HCT116 (cell line): ENCODE data around the gene IGLL1.

ENCODE experiments used
- CBX3 ChIP-seq: IDR thresholded peaks from 2 replicates; pipeline ENCODE4 v1.6.1; 2012; ENCODE audit warnings: low read depth
- CEBPB ChIP-seq: IDR thresholded peaks from 2 replicates; pipeline ENCODE4 v1.6.1; 2012; ENCODE audit warnings: low read depth
- CTCF ChIP-seq, 3 experiments: fragments of 200-600 bp in 1 of 3; sonication (generic) in 1 of 3; IDR thresholded peaks in 2 of 3; conservative IDR thresholded peaks in 1 of 3; 2 replicates each; pipeline ENCODE4 v1.5.1; 2012 to 2017; ENCODE audit warnings: low read depth in 2 of 3, low read length in 2 of 3, antibody characterized with exemption in 1 of 3, borderline replicate concordance in 1 of 3, control low read depth in 1 of 3, mild to moderate bottlenecking in 1 of 3, mixed read lengths in 1 of 3, mixed run types in 1 of 3, moderate library complexity in 1 of 3; ENCODE audit not compliant: insufficient read depth in 1 of 3
- EZH2 ChIP-seq: fragments of 200-600 bp; sonication (generic); IDR thresholded peaks from 2 replicates; pipeline ENCODE4 v1.6.1; 2017; ENCODE audit warnings: antibody characterized with exemption, mixed run types
- JUND ChIP-seq: IDR thresholded peaks from 2 replicates; pipeline ENCODE4 v1.6.1; 2012
- MAX ChIP-seq: IDR thresholded peaks from 2 replicates; pipeline ENCODE4 v1.6.1; 2012
- POLR2A ChIP-seq: IDR thresholded peaks from 2 replicates; pipeline ENCODE4 v1.7.0; 2011; ENCODE audit warnings: borderline replicate concordance; ENCODE audit not compliant: insufficient read depth, insufficient read length; ENCODE audit errors: extremely low read depth
- TCF7L2 ChIP-seq: IDR thresholded peaks from 2 replicates; pipeline ENCODE4 v1.7.0; 2011; ENCODE audit warnings: borderline replicate concordance, inconsistent platforms; ENCODE audit not compliant: insufficient read depth, insufficient read length; ENCODE audit errors: extremely low read depth
- YY1 ChIP-seq: IDR thresholded peaks from 2 replicates; pipeline ENCODE4 v1.6.1; 2011; ENCODE audit warnings: low read length, low read depth, moderate library complexity, mild to moderate bottlenecking; ENCODE audit not compliant: insufficient replicate concordance; ENCODE audit errors: extremely low read depth
- ZBTB33 ChIP-seq: IDR thresholded peaks from 2 replicates; pipeline ENCODE4 v1.6.1; 2011; ENCODE audit warnings: mild to moderate bottlenecking, low read length, moderate library complexity; ENCODE audit not compliant: insufficient replicate concordance; ENCODE audit errors: extremely low read depth

GRCh38 chr22:23569291-23569690 lies 10.8 kb downstream of the IGLL1 start:
- TF ChIP-seq POLR2A (no peak), CTCF (IDR thresholded peaks at IDR 0.05 in 2 of 3, conservative IDR thresholded peaks at IDR 0.05 in 1 of 3; ENCODE audit: borderline replicate concordance in 1 of 3, insufficient read depth in 1 of 3, low read depth in 2 of 3, low read length in 2 of 3) (no peak), CEBPB (no peak), EZH2 (no peak), ZBTB33 (no peak), CBX3 (no peak), JUND (no peak), YY1 (no peak), TCF7L2 (no peak), MAX (no peak)
